ENCODE data around the gene SESN1.
"Not testable (repeated sequence)": the region's sequence is repeated elsewhere in the genome, so short reads cannot be mapped to it uniquely, and the experiment has no call there.

Gene SESN1

DNA sequence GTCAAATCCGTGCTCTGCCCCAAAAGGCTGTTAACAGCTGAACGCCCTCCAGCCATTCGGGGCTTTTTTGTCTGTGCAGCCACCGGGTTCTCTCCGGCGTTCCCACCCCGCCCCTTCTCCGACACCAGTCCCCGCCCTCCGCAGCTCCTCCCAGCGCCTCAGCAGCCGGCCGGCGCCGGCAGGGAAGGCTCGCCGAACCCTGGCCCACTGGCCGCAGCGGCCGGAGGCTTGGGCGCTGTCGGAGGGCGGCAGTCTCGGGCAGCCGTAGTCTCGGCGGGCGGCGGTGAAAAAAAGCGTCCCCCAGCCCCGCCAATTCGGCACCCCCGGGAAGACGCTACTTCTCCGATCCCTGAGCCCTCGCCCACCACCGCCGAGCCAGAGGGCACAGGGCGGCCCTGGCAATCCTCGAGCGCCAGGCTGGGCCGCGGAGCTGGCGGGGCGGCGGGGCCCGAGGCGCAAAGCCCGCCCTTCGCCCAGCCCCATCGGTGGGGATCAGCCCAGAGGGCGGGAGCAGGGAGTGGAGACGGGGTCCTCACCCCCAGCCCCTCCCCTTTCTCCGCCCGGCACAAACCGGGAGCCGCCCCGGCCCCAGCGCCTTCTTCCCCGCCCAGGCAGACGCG is at the start of gene SESN1:
SESN1 (minus strand) TSS at position 431 of the 620 bp plus-strand sequence. CDS start 773 bp downstream, outside the sequence.
- no peak for DNase-seq (ENCODE audit: low read depth, low spot score)

DNA sequence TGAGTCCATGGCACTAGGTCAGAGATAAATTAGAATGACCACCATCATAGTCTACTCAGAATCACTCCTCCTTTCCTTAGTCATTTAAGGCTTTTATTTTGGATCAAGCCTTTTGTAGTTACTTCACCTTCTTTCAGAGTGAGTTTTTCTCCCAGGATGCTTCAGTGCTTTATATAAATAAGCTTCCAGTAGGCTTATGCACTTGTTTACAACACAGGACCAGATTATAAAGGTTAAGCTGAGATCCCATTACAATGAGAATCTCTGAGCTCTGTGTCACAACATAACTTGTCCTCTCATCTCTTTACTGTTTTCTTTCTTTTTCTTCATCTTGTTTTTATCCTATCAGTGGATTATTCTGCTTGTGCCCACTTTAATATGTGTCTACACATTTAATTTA is 48.5 kb upstream of the SESN1 start:
- no peak for DNase-seq (ENCODE audit: low read depth, low spot score)

DNA sequence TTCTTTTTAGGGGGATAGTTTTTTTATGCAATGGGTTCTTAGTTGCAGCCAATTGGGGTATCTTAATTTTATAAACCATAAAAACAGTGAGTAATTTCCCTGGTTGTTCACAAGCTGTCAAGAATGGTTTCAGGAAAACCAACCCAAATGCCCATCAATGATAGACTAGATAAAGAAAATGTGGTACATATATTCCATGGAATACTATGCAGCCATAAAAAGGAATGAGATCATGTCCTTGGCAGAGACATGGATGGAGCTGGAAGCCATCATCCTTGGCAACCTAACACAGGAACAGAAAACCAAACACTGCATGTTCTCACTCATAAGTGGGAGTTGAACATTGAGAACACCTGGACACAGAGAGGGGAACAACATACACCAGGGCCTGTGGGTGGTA is 47.4 kb upstream of the SESN1 start:
- DNase-seq (ENCODE audit: low read depth, low spot score), result not testable (repeated sequence)

DNA sequence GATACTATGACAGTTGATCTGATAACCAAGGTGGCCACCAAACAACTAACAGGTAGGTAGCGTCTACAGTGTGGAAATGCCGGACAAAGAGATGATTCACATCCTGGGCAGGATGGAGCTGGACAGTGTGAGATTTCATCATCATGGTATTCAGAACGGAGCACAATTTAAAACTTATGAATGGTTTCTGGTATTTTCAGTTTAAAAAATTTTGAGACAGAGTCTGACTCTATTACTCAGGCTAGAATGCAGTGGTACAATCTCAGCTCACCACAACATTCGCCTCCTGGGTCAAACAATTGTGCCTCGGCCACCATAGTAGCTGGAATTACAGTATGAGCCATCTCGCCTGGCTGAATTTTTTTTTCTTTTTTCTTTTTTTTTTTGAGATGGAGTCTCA is 44.5 kb upstream of the SESN1 start:
- no peak for DNase-seq (ENCODE audit: low read depth, low spot score)

DNA sequence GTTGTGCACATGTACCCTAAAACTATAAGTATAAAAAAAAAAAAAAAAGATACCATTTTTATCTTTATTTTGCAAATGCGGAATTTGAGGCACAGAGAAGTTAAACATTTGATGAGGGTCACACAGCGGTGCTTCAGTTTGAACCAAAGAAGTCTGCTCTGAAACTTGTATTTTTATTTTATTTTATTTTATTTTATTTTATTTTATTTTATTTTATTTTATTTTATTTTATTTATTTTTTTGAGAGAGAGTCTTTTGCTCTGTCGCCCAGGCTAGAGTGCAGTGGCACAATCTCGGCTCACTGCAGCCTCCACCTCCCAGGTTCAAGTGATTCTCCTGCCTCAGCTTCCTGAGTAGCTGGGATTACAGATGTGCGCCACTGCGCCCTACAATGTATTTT is 41.9 kb upstream of the SESN1 start:
- not testable (repeated sequence) for DNase-seq (ENCODE audit: low read depth, low spot score)

DNA sequence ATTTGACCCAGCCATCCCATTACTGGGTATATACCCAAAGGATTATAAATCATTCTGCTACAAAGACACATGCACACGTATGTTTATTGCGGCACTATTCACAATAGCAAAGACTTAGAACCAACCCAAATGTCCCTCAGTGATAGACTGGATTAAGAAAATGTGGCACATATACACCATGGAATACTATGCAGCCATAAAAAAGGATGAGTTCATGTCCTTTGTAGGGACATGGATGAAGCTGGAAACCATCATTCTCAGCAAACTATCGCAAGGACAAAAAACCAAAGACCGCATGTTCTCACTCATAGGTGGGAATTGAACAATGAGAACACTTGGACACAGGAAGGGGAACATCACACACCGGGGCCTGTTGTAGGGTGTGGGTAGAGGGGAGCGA is 41.4 kb upstream of the SESN1 start:
- not testable (repeated sequence) for DNase-seq (ENCODE audit: low read depth, low spot score)

DNA sequence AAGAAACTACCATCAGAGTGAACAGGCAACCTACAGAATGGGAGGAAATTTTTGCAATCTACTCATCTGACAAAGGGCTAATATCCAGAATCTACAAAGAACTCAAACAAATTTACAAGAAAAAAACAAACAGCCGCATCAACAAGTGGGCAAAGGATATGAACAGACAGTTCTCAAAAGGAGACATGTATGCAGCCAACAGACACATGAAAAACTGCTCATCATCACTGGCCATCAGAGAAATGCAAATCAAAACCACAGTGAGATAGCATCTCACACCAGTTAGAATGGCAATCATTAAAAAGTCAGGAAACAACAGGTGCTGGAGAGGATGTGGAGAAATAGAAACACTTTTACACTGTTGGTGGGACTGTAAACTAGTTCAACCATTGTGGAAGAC is 41.0 kb upstream of the SESN1 start:
- not testable (repeated sequence) for DNase-seq (ENCODE audit: low read depth, low spot score)

DNA sequence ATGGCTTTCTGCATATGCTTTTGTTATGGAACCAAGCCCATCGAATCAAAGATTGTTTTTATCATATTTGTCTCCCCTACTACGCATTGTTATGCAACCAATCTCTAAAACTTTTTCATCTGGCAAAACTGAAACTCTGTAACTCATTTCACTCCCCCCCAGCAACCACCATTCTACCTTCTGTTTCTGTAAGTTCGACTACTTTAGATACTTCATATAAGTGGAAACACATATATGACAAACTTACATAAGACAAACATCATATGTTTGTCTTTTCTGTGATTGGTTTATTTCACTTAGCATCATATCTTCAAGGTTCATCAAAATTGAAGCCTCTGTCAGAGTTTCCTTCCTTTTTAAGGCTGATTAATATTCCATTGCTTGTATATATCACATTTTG is 35.4 kb upstream of the SESN1 start:
- DNase-seq (ENCODE audit: low read depth, low spot score), result no peak

DNA sequence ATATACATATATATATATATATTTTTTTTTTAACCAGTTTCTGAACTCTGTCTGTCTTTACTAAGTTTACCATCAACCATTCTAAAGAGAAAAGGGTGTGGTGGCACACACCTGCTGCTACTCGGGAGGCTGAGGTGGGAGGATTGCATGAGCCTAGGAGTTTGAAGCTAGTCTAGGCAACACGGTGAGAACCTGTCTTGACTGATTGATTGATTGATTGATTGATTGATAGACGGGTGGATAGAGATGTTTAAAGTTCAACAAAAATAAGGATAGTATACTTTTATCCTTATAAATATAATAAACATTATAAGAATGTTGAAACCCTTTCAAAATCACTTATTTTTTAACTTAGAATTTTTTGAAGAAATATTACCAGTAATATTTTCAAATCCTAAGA is 30.9 kb upstream of the SESN1 start:
- no peak for DNase-seq (ENCODE audit: low read depth, low spot score)

DNA sequence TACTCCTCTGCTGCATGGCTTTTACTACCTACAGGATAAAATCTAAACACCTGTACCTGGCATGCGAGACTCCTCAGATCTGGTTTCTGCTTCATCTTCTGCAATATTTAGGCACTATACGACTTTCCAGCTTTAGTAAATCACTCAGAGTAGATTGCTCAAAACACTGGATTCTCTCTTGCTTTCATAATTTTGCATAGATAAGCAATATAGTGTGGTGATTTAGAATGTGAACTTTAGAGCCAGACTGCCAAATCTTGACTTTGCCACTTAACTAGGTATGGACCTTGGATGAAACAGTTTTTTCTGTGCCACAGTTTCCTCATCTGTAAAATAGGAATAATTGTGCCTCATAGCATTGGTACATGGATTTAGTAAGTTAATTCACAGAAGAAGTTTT is 29.6 kb upstream of the SESN1 start:
- DNase-seq (ENCODE audit: low read depth, low spot score), result no peak

DNA sequence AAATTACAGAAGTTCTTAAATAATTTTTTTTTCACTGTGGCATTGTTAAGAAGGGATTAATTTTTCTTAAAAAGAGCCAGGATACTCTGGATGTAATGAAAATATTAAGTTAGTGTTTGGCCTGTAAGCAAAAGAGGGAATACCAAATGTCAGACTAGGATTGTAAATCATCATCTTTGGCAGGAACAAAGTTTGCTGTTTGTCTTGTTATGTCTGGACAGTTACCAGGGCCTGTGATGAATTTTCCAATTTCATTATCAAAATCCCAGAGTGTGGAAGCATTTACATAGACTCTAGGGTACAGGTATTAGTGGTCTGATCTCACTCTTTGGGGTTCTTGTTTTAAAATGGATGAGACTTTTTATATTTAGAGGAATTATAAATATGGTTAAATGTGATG is 26.8 kb upstream of the SESN1 start:
- no peak for DNase-seq (ENCODE audit: low read depth, low spot score)

DNA sequence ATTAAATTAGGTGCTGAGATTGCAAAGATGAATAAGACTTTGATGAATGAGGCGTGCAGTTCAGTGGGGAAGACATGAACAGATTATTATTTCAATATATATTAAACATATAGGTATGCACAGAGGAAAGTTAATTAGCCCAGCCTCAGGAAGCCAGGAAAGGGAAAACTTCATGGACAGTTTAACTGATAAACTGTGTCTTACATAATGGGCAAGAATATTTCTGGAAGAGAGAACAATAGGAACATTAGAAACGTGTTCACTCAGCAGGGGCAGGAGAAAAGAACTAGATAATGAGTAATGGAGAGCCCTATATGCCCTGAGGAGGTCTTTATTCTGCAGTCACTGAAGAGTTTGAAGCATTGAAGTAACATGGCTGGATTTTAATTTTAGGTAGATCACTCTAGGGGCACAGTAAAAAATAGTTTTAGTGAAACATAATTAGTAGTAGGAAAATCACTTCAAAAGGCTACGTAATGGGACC is 24.3 kb upstream of the SESN1 start:
- no peak for DNase-seq (ENCODE audit: low read depth, low spot score)

DNA sequence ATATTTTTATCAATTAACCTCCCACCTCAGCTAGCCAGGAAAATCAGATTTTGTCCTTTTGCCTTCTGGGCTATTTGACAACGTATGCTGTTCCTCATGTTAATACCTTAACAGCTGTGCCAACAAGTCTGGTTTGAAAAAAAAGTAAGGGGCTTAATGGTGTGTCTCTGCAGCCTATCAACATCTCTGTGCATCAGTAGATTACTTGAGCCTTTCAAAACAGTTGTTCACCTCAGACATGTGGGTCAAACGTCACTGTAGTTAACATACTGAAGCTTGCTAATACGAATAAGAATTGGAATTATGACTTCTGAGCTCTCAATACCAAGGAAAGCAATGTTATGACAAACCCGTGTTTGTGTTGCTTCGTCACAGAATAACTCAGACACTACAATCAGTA is 23.7 kb upstream of the SESN1 start:
- no peak for DNase-seq (ENCODE audit: low read depth, low spot score)

DNA sequence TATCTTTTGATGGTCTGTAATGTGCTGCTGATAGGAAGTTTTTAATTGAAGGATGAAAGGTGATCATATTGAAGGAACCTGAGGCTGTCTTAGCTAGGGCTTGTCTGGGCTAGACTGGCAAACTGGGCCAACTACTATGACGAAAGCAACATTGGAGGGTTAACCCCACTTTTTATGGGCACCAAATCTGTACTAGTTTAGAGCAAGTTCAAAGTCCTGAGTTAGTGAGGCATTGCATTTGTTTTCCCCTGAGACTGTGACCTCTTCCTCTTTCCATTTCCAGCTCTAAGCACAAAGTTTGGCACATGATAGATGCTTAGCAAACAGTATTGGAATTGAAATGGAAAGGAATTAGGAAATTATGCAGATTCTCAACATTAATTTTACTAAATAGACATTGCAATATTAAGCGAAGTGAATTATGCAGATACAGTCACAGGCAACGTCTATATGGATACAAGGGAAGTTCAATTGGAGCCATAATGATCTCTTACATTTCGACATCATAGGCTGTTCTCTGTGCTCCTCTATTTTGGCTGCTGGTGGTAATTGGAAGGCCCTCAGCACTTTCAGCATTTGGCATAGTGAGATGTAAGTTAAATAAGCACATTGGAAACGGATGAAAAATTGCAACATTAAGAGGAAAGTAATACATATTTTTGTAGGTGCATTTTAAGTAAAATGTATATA is 22.8 kb upstream of the SESN1 start:
- DNase-seq (ENCODE audit: low read depth, low spot score), result no peak

DNA sequence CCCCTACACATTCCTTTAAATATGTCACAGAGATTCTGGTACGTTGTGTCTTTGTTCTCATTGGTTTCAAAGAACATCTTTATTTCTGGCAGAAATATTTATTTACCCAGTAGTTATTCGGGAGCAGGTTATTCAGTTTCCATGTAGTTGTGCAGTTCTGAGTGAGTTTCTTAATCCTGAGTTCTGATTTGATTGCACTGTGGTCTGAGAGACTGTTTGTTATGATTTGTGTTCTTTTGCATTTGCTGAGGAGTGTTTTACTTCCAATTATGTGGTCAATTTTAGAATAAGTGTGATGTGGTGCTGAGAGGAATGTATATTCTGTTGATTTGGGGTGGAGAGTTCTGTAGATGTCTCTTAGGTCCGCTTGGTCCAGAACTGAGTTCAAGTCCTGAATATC is 18.0 kb upstream of the SESN1 start:
- not testable (repeated sequence) for DNase-seq (ENCODE audit: low read depth, low spot score)

DNA sequence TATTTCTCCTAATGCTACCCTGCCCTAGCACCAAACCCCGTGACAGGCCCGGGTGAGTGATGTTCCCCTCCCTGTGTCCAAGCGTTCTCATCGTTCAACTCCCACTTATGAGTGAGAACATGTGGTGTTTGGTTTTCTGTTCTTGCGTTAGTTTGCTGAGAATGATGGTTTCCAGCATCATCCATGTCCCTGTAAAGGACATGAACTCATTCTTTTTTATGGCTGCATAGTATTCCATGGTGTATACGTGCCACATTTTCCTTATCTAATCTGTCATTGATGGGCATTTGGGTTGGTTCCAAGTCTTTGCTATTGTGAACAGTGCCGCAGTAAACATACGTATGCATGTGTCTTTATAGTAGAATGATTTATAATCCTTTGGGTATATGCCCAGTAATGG is 15.0 kb upstream of the SESN1 start:
- not testable (repeated sequence) for DNase-seq (ENCODE audit: low read depth, low spot score)

DNA sequence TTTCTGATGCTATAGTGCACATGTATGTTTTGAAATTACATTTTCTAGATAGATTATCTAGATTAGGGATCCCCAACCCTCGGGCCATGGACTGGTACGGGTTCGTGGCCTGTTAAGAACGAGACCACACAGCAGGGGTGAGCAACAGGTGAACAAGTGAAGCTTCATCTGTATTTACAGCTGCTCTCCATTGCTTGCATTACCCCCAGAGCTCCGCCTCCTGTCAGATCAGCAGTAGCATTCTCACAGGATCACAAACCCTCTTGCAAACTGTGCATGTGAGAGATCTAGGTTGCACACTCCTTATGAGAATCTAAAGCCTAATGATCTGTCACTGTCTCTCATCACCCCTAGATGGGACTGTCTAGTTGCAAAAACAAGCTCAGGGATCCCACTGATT is 11.0 kb upstream of the SESN1 start:
- DNase-seq (ENCODE audit: low read depth, low spot score), result no peak

DNA sequence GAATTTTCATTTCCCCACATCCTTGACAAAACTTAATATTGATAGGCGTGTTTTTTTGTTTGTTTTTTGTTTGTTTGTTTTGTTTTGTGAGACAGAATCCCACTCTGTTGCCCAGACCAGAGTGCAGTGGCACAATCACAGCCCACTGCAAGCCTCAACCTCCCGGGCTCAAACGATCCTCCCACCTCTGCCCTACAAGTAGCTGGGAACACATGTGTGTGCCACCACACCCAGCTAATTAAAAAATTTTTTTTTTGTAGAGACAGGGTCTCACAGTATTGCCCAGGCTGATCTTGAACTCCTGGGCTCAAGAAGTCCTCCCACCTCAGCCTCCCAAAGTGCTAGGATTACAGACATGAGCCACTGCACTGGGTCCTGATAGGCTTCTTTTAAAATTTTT is 9.9 kb upstream of the SESN1 start:
- no peak for DNase-seq (ENCODE audit: low read depth, low spot score)

DNA sequence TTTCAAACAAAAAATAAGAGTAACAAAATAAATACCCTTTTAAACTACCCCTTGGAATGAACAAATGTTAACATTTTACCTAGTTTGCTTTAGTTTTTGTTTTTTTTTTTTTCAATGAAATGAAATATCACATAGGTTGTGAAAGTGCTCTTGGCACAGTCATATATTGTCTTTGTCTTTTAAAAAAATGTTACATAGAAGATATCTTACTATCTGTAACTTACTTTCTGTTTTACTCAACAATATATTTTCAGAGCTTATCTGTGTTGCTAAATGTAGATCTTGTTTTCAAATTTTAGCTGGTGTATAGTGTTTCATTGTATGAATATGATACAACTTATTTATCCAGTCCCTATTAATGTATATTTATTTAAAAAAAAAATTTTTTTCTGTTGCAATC is 9.3 kb upstream of the SESN1 start:
- DNase-seq (ENCODE audit: low read depth, low spot score), result no peak

DNA sequence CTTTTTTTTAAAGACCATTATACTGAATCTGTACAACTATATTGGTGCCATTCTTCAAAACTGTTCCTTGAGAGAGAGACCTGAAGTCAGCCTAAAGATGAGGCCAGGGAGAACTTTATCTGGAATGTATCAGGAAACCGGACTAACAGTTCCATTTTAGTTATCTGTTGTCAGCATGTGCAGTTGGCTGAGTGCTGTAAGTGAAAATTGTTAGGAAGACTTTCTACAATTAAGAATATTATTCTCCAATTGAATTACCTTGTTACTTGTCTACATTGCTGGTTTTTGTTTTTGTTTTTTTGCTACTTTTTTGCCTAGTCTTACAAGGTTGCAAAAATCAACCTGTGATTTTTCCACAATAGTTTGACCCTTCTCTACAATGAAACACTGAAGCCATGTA is 8.1 kb upstream of the SESN1 start:
- DNase-seq (ENCODE audit: low read depth, low spot score), result no peak

DNA sequence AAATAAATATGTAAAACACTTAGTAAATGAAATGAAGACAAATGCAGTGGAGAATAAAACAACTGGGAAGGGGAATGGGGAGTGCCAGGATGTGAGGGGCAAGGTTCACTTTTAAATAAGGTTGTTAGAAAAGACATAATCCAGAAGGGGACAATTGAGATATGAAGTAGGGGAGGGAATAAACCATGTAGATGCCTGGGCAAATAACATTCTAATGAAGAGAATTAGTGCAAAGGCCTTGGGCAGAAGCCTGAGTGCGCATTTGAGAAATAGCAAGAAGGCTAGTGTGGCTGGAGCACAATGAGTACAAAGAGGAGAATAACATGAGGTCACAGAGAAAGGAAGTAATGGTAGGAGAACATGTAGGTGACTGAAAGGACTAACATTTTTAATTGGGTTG is 3.0 kb upstream of the SESN1 start:
- DNase-seq (ENCODE audit: low read depth, low spot score), result no peak

DNA sequence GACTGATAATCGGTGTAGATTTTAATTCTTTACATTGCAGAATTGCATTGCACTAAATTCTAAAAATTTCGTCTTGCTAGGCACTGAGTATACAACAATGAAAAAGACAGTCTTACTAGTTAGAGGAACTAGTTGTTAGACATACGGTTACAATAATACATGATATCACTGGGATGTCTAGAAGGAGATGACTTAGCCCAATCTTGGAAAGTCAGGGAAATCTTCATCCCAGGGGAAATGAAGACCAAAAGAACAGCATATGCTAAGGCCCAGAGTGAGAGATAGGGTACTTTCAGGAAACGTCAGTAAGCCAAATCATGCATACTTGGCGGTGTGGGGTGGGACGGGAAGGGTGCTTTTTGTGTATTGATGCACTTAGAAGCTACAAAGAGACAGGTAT is 1.6 kb upstream of the SESN1 start:
- DNase-seq (ENCODE audit: low read depth, low spot score), result no peak

DNA sequence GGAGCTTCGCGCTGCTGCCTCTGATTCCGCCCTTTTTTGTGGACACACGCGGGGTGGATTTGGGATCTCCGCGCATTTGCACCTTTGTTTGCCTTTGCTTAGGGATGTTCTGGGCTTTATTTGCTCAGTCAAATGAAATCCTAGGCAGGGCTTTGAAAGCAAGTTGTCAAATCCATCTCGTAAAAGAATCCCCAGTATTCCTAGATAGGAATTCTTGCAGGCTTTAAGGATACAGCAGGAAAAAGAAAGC is 1.1 kb upstream of the SESN1 start:
- DNase-seq (ENCODE audit: low read depth, low spot score), result no peak
